ENCODE measurements around the gene DNAJC7.

DNA sequence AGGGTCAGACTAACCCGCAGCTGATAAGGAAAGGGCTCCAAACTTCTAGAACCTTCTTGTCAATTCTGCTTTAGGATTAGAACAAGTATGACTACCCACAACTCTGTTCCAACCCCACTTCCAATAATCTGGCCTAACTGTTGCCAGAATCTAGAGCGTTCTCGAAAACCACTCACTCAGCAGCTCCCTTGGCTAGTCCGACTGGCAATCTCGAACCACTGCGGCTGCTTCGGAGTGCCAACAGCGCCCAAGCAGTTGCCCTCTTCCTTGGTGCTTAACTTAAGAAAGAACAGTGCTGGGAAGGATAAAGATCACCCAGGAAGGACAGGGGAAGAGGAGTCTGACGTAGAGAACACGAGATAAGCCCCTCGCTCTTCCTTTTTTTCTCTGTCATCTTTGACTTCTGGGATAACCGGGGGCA lies 818 bp downstream of the DNAJC7 start:
- TF ChIP-seq CTCF (conservative IDR thresholded peaks at IDR 0.05; ENCODE audit: low read depth, low read length), result no peak
- no peak for TF ChIP-seq EZH2 (IDR thresholded peaks at IDR 0.05; ENCODE audit: borderline replicate concordance, low read depth, low read length, poor library complexity, severe bottlenecking)

All from A673 (cell line).